Neural crest cell (in vitro differentiated cells): ENCODE data around the gene DMRT3. TPM values are rescaled to one million over a fixed set of nuclear protein-coding genes. Genes with fewer than 3 reads are reported as not detected.

ENCODE experiments used
- DNase-seq: peaks from one replicate; pipeline ENCODE4 v3.0.0; 2021; ENCODE audit warnings: low read depth, mixed read lengths, low spot score
- H3K27ac Mint-ChIP-seq: one replicate; pipeline ENCODE4 v1.8.0; 2021; ENCODE audit warnings: mild to moderate bottlenecking, mixed read lengths; ENCODE audit not compliant: unreplicated experiment
- H3K27me3 Mint-ChIP-seq: 2 replicates; pipeline ENCODE4 v1.8.0; 2021; ENCODE audit warnings: low read depth, mild to moderate bottlenecking, mixed read lengths
- H3K36me3 Mint-ChIP-seq: 2 replicates; pipeline ENCODE4 v1.8.0; 2021; ENCODE audit warnings: low read depth, mild to moderate bottlenecking, mixed read lengths
- H3K4me1 Mint-ChIP-seq: 2 replicates; pipeline ENCODE4 v1.8.0; 2021; ENCODE audit warnings: mixed read lengths
- H3K4me3 Mint-ChIP-seq: one replicate; pipeline ENCODE4 v1.8.0; 2021; ENCODE audit warnings: mild to moderate bottlenecking, mixed read lengths
- H3K9me3 Mint-ChIP-seq: 2 replicates; pipeline ENCODE4 v1.8.0; 2021; ENCODE audit warnings: mixed read lengths
- total RNA-seq: library from RNA; stranded (reverse); gene quantifications from 2 replicates; pipeline ENCODE4 v1.2.1, GENCODE V29; 2021
- TF ChIP-seq, protein P1 (sequence below): fragments of 200-600 bp; sonication (generic); conservative IDR thresholded peaks from 2 replicates; pipeline ENCODE4 v1.5.0; 2021; ENCODE audit warnings: antibody characterized with exemption, mild to moderate bottlenecking

The DMRT3 gene
- total RNA-seq, 1 donor from 2014 or later, result not detected

DNA sequence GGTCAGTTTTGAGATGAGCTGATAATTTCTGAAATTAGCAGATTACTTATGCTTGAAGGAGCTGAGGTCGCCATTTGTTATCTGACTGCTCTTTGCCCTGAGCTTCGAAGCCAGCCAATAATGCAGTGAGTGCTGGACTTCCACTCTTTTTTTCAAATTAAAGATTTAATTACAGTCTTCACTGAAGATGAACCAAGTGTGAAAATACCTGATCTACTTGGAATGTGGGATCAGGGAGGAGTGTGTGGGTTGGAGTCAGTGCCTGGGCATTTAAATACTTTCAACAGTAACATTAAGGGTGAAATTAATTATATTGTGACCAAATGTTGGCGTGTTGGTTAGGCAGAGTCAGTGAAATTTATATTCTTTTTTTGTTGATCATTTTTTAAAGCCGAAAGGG lies 23.9 kb upstream of the DMRT3 start:
- no peak overlapping the region for H3K27ac Mint-ChIP-seq
- no peaks in the 10 kb centered on the region for H3K36me3 Mint-ChIP-seq
- H3K9me3 Mint-ChIP-seq, result no peaks in the 10 kb centered on the region
- TF ChIP-seq, protein P1, sequence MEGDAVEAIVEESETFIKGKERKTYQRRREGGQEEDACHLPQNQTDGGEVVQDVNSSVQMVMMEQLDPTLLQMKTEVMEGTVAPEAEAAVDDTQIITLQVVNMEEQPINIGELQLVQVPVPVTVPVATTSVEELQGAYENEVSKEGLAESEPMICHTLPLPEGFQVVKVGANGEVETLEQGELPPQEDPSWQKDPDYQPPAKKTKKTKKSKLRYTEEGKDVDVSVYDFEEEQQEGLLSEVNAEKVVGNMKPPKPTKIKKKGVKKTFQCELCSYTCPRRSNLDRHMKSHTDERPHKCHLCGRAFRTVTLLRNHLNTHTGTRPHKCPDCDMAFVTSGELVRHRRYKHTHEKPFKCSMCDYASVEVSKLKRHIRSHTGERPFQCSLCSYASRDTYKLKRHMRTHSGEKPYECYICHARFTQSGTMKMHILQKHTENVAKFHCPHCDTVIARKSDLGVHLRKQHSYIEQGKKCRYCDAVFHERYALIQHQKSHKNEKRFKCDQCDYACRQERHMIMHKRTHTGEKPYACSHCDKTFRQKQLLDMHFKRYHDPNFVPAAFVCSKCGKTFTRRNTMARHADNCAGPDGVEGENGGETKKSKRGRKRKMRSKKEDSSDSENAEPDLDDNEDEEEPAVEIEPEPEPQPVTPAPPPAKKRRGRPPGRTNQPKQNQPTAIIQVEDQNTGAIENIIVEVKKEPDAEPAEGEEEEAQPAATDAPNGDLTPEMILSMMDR, result no peak
- DNase-seq, result no peak
- peaks cover 21% of the 10 kb centered on the region for H3K27me3 Mint-ChIP-seq
- no peaks in the 10 kb centered on the region for H3K4me1 Mint-ChIP-seq
- no peak overlapping the region for H3K4me3 Mint-ChIP-seq

DNA sequence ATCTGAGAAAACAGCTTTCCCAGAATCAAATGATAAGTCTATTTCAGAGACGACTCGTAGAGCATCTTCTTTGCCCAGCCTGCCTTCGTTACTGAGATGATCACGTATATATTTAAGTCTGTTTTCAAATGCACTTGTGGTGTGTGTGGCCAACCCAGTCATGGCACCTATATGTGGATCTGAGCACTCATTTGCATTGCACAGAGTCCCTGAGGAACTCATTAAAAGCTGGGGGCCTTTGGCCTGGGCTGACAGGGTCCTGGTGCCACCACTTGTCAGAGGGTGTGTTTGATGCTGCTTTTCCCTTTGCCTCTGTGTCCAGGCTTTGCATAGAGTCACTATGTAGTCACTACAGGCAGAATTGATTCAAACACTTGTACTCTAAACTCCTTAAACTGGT lies 17.4 kb upstream of the DMRT3 start:
- no peak overlapping the region for H3K4me3 Mint-ChIP-seq
- no peaks in the 10 kb centered on the region for H3K4me1 Mint-ChIP-seq
- TF ChIP-seq, protein P1, result no peak
- H3K27me3 Mint-ChIP-seq, result peaks cover 61% of the 10 kb centered on the region
- H3K36me3 Mint-ChIP-seq, result no peaks in the 10 kb centered on the region
- no peaks in the 10 kb centered on the region for H3K9me3 Mint-ChIP-seq
- DNase-seq, result no peak
- H3K27ac Mint-ChIP-seq, result no peak overlapping the region

DNA sequence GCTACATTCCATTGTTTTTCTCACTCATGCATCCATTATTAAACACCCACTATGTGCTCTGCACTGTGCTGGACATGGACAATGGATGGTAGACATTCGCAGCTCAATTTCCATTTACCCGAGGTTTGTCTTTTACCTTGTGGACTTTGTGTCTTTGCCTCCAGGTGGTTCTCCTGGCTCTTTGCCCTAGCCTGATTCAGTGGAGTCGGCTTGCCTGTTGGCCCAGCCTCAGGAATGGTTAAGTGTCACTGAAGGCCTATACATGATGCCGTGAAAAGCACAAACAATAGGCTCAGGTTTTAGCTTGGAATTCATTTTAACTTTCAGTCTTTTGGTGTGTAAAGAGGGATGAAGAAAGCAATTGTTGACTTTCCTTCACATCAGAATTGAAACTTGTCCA lies 16.5 kb upstream of the DMRT3 start:
- peaks cover 69% of the 10 kb centered on the region for H3K27me3 Mint-ChIP-seq
- H3K27ac Mint-ChIP-seq, result no peak overlapping the region
- H3K4me3 Mint-ChIP-seq, result no peak overlapping the region
- no peaks in the 10 kb centered on the region for H3K9me3 Mint-ChIP-seq
- TF ChIP-seq, protein P1, result no peak
- H3K36me3 Mint-ChIP-seq, result no peaks in the 10 kb centered on the region
- H3K4me1 Mint-ChIP-seq, result no peaks in the 10 kb centered on the region
- DNase-seq, result no peak

DNA sequence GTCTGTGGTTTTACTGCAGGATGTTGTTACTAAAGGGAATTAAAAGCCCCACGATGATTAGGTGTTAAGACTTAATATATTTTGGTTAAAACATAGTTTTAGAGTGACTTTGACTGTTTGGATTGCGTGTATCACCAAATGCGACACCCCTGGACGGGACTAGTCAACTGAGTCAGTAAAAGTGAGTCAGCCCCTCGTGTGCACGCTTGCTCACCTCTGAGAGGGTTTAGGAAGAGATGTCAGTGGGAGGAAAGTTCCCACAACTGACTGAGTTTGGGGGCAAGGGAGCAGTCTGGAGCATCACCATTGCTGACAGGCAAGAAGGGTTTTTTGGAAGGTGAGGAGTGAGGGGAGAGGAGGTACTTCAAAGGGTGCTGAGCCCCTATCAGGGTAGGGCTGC lies 14.4 kb upstream of the DMRT3 start:
- TF ChIP-seq, protein P1, result no peak
- Mint-ChIP-seq H3K27ac (no peak overlapping the region), H3K27me3 (peaks cover 88% of the 10 kb centered on the region), H3K9me3 (no peaks in the 10 kb centered on the region), H3K4me3 (no peak overlapping the region), H3K36me3 (no peaks in the 10 kb centered on the region), H3K4me1 (no peaks in the 10 kb centered on the region)
- no peak for DNase-seq

DNA sequence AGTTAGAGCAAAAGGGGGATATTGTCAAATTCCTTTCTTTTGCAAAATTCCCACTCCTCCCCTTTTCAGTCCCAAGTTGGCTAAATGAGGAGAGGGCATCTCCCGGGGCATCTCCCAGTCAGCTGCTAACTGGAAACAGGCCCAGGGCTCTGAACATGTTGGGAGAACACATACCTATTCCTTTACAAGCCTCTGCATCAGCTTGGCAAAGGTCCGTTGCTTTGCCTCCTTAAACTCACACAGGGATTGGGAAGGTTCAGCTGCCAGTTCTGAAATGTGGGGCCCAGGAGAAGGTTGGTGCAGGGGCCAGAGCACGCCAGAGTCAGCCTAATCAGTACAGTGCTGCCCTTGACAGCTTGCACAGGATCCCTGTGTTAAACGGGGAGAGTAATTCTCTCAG lies 11.0 kb upstream of the DMRT3 start:
- H3K4me1 Mint-ChIP-seq, result peaks cover 5% of the 10 kb centered on the region
- DNase-seq, result no peak
- H3K27me3 Mint-ChIP-seq, result peaks cover 99% of the 10 kb centered on the region
- no peaks in the 10 kb centered on the region for H3K9me3 Mint-ChIP-seq
- TF ChIP-seq, protein P1, result no peak
- no peaks in the 10 kb centered on the region for H3K36me3 Mint-ChIP-seq
- no peak overlapping the region for H3K27ac Mint-ChIP-seq
- no peak overlapping the region for H3K4me3 Mint-ChIP-seq

DNA sequence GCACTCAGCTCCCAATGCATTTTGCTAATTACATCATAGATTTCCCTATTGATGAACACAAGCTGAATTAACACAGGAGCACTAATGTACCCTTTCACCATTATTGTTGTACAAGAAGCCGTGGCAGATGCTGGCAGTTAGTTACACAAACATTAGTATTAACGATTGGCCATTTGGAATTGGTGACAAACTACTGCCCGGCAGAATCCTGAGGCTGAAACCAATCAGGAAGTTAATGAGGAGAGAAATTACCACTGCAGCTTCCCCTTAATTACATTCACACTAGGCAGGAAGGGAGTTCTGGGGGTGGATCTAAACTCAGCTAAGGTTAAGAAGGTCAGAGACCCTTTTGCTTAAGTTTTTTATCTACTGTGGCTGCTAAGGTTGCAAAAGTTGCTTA lies 9.6 kb upstream of the DMRT3 start:
- DNase-seq, result no peak
- Mint-ChIP-seq H3K27ac (no peak overlapping the region), H3K4me1 (peaks cover 5% of the 10 kb centered on the region), H3K27me3 (peaks cover 99% of the 10 kb centered on the region), H3K9me3 (no peaks in the 10 kb centered on the region), H3K36me3 (no peaks in the 10 kb centered on the region), H3K4me3 (no peak overlapping the region)
- TF ChIP-seq, protein P1, result no peak
